Measurements from ENCODE around the gene SMTNL1.

The SMTNL1 gene

DNA sequence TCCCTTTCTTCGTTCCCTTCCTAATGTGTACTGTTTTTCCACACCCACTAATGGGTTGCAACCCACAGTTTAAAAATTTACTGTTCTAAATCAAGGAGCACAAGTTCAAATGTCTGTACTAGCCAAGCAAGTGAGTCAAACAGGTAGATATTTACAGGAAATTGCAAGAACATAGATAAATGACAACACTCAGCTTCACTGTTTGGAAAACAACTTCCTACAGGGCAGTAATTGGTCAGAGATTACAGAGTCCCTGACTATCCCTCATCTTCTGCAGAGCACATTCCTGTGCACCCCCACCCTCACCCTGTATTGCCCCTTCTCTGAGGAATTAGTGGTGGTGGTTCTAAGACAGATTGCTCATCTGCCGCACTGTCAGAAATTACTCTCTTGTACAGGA is 62.0 kb downstream of the SMTNL1 start:
- TF ChIP-seq, protein P1, sequence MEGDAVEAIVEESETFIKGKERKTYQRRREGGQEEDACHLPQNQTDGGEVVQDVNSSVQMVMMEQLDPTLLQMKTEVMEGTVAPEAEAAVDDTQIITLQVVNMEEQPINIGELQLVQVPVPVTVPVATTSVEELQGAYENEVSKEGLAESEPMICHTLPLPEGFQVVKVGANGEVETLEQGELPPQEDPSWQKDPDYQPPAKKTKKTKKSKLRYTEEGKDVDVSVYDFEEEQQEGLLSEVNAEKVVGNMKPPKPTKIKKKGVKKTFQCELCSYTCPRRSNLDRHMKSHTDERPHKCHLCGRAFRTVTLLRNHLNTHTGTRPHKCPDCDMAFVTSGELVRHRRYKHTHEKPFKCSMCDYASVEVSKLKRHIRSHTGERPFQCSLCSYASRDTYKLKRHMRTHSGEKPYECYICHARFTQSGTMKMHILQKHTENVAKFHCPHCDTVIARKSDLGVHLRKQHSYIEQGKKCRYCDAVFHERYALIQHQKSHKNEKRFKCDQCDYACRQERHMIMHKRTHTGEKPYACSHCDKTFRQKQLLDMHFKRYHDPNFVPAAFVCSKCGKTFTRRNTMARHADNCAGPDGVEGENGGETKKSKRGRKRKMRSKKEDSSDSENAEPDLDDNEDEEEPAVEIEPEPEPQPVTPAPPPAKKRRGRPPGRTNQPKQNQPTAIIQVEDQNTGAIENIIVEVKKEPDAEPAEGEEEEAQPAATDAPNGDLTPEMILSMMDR (IDR thresholded peaks at IDR 0.05; ENCODE audit: low read depth, low read length, missing control alignments), result no peak
- H3K4me3 ChIP-seq (ENCODE audit: low read depth, low read length), result no peak overlapping the region
- DNase-seq (ENCODE audit: low read depth), result no peak
